Mesendoderm (in vitro differentiated cells): ENCODE data around the gene ATG101.

ENCODE experiments used
- DNase-seq: peaks from one replicate; pipeline ENCODE4 v3.0.0; 2013
- H2AK5ac ChIP-seq: 2 replicates; pipeline ENCODE4 v1.6.1; 2013; ENCODE audit warnings: low read length, inconsistent platforms
- H2BK120ac ChIP-seq: 2 replicates; pipeline ENCODE4 v1.6.1; 2013; ENCODE audit warnings: low read depth, mild to moderate bottlenecking, low read length, moderate library complexity, mixed read lengths
- H2BK15ac ChIP-seq: replicated peaks from 2 replicates; pipeline ENCODE4 v1.6.1; 2013; ENCODE audit warnings: low read depth, mild to moderate bottlenecking, moderate library complexity
- H2BK5ac ChIP-seq: 2 replicates; pipeline ENCODE4 v1.6.1; 2013; ENCODE audit warnings: low read length, inconsistent platforms
- H3K18ac ChIP-seq: 2 replicates; pipeline ENCODE4 v1.6.1; 2013; ENCODE audit warnings: mild to moderate bottlenecking, low read length, mixed read lengths
- H3K23ac ChIP-seq: one replicate; pipeline ENCODE4 v1.6.1; 2013; ENCODE audit warnings: low read length
- H3K27ac ChIP-seq: 2 replicates; pipeline ENCODE4 v1.5.1; 2013; ENCODE audit warnings: low read depth, mild to moderate bottlenecking, inconsistent platforms, low read length, moderate library complexity
- H3K27me3 ChIP-seq: 2 replicates; pipeline ENCODE4 v1.6.1; 2013; ENCODE audit warnings: low read length, control low read depth, mild to moderate bottlenecking, inconsistent platforms; ENCODE audit not compliant: insufficient read depth, poor library complexity
- H3K36me3 ChIP-seq: 2 replicates; pipeline ENCODE4 v1.6.1; 2013; ENCODE audit warnings: low read length, inconsistent platforms; ENCODE audit not compliant: control insufficient read depth, insufficient read depth
- H3K4ac ChIP-seq: one replicate; pipeline ENCODE4 v1.6.1; 2013; ENCODE audit warnings: low read depth, mild to moderate bottlenecking, low read length, moderate library complexity
- H3K4me1 ChIP-seq: 2 replicates; pipeline ENCODE4 v1.6.1; 2013; ENCODE audit warnings: low read depth, low read length, inconsistent platforms; ENCODE audit not compliant: control insufficient read depth
- H3K4me2 ChIP-seq: 2 replicates; pipeline ENCODE4 v1.6.1; 2013; ENCODE audit warnings: low read length
- H3K4me3 ChIP-seq: 2 replicates; pipeline ENCODE4 v1.5.1; 2013; ENCODE audit warnings: mild to moderate bottlenecking, low read length
- H3K56ac ChIP-seq: one replicate; pipeline ENCODE4 v1.6.1; 2013; ENCODE audit warnings: low read length
- H3K79me1 ChIP-seq: 2 replicates; pipeline ENCODE4 v1.6.1; 2013; ENCODE audit warnings: low read length, inconsistent platforms
- H3K79me2 ChIP-seq: 2 replicates; pipeline ENCODE4 v1.6.1; 2013; ENCODE audit warnings: mild to moderate bottlenecking, low read length; ENCODE audit not compliant: control insufficient read depth, insufficient read depth
- H3K9ac ChIP-seq: 2 replicates; pipeline ENCODE4 v1.6.1; 2013; ENCODE audit warnings: low read length, inconsistent platforms
- H4K5ac ChIP-seq: one replicate; pipeline ENCODE4 v1.6.1; 2013; ENCODE audit warnings: low read length
- H4K8ac ChIP-seq: one replicate; pipeline ENCODE4 v1.6.1; 2013; ENCODE audit warnings: low read depth, mild to moderate bottlenecking, control low read depth, low read length, moderate library complexity
- WGBS: extraction: QIAGEN DNeasy Blood & Tissue Kit; methylation state at CpG from one replicate; pipeline ENCODE4 v1.1.7; 2013; ENCODE audit warnings: low lambda C conversion rate, missing lambda C conversion rate; ENCODE audit not compliant: insufficient coverage; ENCODE audit errors: extremely low coverage; 5-methylcytosine and 5-hydroxymethylcytosine counted together

ATG101 gene

GRCh38 chr12:52043386-52044212, 26.2 kb upstream of the ATG101 start:
- Histone ChIP-seq H3K18ac (no peak overlapping the region), H3K79me2 (no peaks in the 10 kb centered on the region), H3K4me3 (no peak overlapping the region), H2BK120ac (no peak overlapping the region), H4K5ac (no peak overlapping the region), H3K4me1 (no peaks in the 10 kb centered on the region), H2BK5ac (no peak overlapping the region), H3K4me2 (no peak overlapping the region), H3K9ac (no peak overlapping the region), H3K27ac (no peak overlapping the region), H3K56ac (no peak overlapping the region), H3K27me3 (no peaks in the 10 kb centered on the region), H4K8ac (no peak overlapping the region), H2BK15ac (no peak overlapping the region), H3K23ac (no peak overlapping the region), H3K36me3 (no peaks in the 10 kb centered on the region), H2AK5ac (no peak overlapping the region), H3K79me1 (peaks cover 9% of the 10 kb centered on the region), H3K4ac (no peak overlapping the region)
- no peak for DNase-seq
- no CpG with 5 or more reads among the region's 21 CpGs for WGBS

- Histone ChIP-seq H3K4me1 (no peaks in the 10 kb centered on the region), H3K4ac (no peak overlapping the region), H2BK15ac (no peak overlapping the region), H3K4me3 (no peak overlapping the region), H3K79me2 (no peaks in the 10 kb centered on the region), H3K36me3 (no peaks in the 10 kb centered on the region), H2BK5ac (no peak overlapping the region), H3K27me3 (no peaks in the 10 kb centered on the region), H2BK120ac (no peak overlapping the region), H3K18ac (no peak overlapping the region), H2AK5ac (no peak overlapping the region), H3K79me1 (peaks cover 7% of the 10 kb centered on the region), H4K8ac (no peak overlapping the region), H3K4me2 (no peak overlapping the region), H3K56ac (no peak overlapping the region), H3K9ac (no peak overlapping the region), H4K5ac (no peak overlapping the region), H3K27ac (no peak overlapping the region), H3K23ac (no peak overlapping the region)
- no peak for DNase-seq
- WGBS, result no CpG with 5 or more reads among the region's 18 CpGs
Measured at GRCh38 chr12:52044292-52044983, 25.3 kb upstream of the ATG101 start.

GRCh38 chr12:52045794-52046199, 24.0 kb upstream of the ATG101 start:
- Histone ChIP-seq H3K56ac (no peak overlapping the region), H3K27ac (no peak overlapping the region), H3K4ac (no peak overlapping the region), H2AK5ac (no peak overlapping the region), H3K27me3 (no peaks in the 10 kb centered on the region), H3K4me3 (no peak overlapping the region), H2BK5ac (no peak overlapping the region), H4K8ac (no peak overlapping the region), H3K4me2 (no peak overlapping the region), H2BK120ac (no peak overlapping the region), H3K23ac (no peak overlapping the region), H4K5ac (no peak overlapping the region), H3K9ac (no peak overlapping the region), H3K79me2 (no peaks in the 10 kb centered on the region), H3K4me1 (peaks cover 4% of the 10 kb centered on the region), H2BK15ac (no peak overlapping the region), H3K79me1 (no peaks in the 10 kb centered on the region), H3K18ac (no peak overlapping the region), H3K36me3 (no peaks in the 10 kb centered on the region)
- no peak for DNase-seq
- WGBS, result no CpG with 5 or more reads among the region's 4 CpGs

GRCh38 chr12:52046859-52047258, 22.9 kb upstream of the ATG101 start:
- H4K5ac ChIP-seq, result no peak overlapping the region
- no peak overlapping the region for H3K18ac ChIP-seq
- H3K4me2 ChIP-seq, result no peak overlapping the region
- H3K4me3 ChIP-seq, result no peak overlapping the region
- no peak overlapping the region for H2BK120ac ChIP-seq
- no peak for DNase-seq
- H2AK5ac ChIP-seq, result no peak overlapping the region
- no peak overlapping the region for H3K27ac ChIP-seq
- no peak overlapping the region for H2BK5ac ChIP-seq
- no peaks in the 10 kb centered on the region for H3K79me1 ChIP-seq
- WGBS, result no CpG with 5 or more reads among the region's 7 CpGs
- H3K4ac ChIP-seq, result no peak overlapping the region
- no peak overlapping the region for H3K23ac ChIP-seq
- no peak overlapping the region for H4K8ac ChIP-seq
- no peak overlapping the region for H2BK15ac ChIP-seq
- no peaks in the 10 kb centered on the region for H3K36me3 ChIP-seq
- peaks cover 7% of the 10 kb centered on the region for H3K4me1 ChIP-seq
- no peaks in the 10 kb centered on the region for H3K27me3 ChIP-seq
- no peak overlapping the region for H3K9ac ChIP-seq
- no peak overlapping the region for H3K56ac ChIP-seq
- H3K79me2 ChIP-seq, result no peaks in the 10 kb centered on the region

GRCh38 chr12:52049286-52049685, 20.5 kb upstream of the ATG101 start:
- Histone ChIP-seq H3K79me2 (no peaks in the 10 kb centered on the region), H3K27me3 (no peaks in the 10 kb centered on the region), H2BK5ac (no peak overlapping the region), H3K4ac (no peak overlapping the region), H4K8ac (no peak overlapping the region), H3K4me2 (no peak overlapping the region), H3K9ac (no peak overlapping the region), H3K4me3 (no peak overlapping the region), H2BK120ac (no peak overlapping the region), H4K5ac (no peak overlapping the region), H3K23ac (peak overlapping the region; percentile 9), H3K4me1 (peaks cover 8% of the 10 kb centered on the region), H2AK5ac (no peak overlapping the region), H3K56ac (no peak overlapping the region), H3K79me1 (no peaks in the 10 kb centered on the region), H3K36me3 (no peaks in the 10 kb centered on the region), H3K18ac (no peak overlapping the region), H2BK15ac (no peak overlapping the region), H3K27ac (no peak overlapping the region)
- WGBS, result no CpG with 5 or more reads among the region's 4 CpGs
- no peak for DNase-seq
